ENCODE data around the gene NUDT7.

The NUDT7 gene

DNA sequence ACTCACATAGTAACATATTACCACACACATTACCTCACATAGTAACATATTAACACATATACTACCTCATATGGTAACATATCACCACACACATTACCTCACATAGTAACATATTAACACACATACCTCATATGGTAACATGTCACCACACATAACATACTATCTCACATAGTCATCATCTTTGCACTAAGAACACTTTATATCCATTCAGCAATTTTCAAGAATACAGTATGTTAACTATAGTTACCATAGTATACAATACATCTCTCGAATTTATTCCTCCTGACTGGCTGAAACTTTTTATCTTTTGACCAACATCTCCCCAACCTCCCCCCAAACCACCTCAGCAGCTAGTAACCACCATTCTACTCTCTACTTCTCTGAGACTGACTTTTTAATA lies 7.6 kb downstream of the NUDT7 start:
- no peak for DNase-seq

DNA sequence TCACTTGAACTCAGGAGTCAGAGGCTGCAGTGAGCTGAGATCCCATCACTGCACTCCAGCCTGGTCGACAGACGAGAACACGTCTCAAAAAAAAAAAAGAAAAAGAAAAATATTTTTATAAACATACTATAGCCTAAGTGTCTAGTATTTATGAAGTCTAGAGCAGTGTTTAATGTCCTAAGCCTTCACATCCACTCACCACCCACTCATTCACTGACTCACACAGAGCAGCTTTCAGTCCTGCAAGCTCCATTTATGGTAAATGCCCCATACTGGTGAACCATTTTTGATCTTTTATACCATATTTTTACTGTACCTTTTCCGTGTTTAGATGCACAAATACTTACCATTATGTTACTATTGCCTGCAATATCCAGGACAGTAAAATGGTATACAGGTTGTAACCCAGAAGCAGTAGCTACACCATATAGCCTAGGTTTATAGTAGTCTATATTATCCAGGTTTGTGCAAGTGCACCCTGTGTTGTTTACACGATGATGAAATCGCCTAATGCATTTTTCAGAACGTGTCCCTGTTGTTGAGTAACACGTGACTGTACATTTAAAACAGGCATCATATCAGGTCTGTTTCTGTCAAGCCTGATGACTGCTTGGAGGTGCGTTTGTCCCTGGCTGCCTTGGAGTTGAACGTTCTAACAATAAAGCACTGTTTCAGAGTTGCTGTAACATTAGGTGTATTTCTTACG lies 10.1 kb downstream of the NUDT7 start:
- peak; percentile 58 for DNase-seq

DNA sequence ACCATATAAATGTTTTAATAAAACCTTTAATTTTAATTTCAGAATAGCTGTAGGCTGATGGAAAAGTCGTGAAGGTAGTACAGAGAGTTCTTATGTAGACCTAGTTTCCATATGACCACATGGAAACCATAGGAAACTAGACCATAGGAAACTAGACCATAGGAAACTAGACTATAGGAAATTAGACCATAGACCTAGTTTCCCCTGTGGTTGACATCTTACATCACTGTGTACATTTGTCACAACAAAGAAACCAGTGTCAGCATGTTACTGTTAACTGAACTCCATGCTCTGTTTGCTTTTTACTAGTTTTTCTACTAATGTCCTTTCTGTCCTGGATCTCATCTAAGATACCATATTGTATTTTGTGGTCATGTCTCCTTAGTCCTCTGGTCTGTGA lies 14.6 kb downstream of the NUDT7 start:
- no peak for DNase-seq

DNA sequence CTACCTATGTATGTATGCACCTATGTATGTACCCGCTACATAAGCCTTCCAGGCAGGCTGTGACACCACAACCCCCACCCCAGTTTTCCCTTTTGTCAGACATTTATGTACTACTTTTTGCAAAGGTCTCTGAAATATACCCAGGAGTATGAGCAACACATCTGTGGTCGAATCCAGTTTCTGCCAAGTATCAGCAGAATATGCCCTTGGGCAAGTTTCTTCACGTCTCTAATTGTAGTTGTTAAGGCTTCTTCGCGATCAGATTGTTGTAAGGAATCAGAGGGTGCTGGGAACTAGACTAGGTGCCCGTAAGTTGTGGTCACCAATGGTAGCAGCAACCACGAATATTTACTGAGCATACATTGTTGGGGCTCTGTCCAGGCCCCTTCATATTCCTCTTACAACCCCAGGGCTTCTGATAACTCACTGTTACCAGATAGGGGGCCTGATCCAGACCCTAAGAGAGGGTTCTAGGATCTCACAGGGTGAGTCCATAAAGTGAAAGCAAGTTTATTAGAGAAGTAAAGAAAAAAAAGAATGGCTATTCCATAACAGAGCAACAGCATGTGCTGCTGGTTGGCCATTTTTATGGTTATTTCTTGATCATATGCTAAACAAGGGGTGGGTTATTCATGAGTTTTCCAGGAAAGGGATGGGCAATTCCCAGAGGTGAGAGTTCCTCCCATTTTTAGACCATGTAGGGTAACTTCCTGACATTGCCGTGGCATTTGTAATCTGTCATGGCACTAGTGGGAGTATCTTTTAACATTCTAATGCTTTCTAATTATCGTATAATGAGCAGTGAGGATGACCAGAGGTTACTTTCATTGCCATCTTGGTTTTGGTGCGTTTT lies 16.6 kb downstream of the NUDT7 start:
- DNase-seq = no peak

DNA sequence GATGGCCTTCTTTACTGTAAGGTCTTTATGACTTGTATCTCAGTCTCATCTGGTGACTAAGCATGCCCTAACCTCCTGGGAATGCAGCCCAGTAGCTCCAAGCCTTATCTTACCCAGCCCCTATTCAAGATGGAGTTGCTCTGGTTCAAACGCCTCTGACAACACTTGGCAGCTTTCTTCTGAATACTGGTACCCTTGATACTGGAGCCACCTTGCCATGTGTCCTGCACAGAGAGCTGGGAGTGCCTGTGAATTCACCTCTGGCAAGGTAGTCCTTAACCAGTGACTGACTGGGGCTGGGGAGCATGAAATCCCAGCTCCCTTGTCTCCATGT lies 17.2 kb downstream of the NUDT7 start:
- DNase-seq = no peak

DNA sequence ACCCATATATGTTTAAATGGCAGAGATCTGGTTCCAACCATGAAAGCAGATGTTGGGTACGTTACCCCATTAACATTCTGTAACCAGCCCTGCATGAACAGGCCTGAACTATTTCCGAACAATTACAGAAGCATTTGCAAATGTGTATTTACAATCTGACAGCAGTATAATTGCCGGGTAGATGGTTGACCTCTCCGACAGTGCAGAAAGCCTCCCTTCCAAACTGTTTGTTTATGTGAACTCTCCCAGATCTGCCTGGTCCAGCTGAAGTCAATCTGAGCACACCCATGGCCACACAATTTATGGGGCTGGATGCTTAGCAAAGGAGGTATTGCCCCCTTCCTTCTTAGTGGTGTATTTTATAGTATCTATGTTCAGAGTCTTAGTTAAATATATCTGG lies 21.8 kb downstream of the NUDT7 start:
- DNase-seq = no peak

DNA sequence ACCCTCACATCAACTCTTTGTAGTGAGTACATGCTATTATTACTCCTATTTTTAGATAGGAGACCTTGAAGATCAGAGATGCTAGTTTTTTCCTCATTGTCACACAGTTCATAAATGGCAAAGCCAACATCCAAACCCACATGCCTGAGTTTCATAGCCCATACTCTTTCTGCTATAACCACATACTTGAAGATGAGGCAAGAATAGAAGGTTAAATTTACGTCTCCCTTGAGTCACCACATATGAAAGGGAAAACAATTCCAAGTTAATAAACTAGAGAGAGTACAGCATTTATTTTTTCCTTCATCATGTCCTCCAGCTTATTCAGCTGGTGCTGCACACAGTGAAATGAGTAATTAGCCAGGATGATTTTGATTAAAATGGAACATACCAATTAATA lies 23.7 kb downstream of the NUDT7 start:
- DNase-seq = no peak

DNA sequence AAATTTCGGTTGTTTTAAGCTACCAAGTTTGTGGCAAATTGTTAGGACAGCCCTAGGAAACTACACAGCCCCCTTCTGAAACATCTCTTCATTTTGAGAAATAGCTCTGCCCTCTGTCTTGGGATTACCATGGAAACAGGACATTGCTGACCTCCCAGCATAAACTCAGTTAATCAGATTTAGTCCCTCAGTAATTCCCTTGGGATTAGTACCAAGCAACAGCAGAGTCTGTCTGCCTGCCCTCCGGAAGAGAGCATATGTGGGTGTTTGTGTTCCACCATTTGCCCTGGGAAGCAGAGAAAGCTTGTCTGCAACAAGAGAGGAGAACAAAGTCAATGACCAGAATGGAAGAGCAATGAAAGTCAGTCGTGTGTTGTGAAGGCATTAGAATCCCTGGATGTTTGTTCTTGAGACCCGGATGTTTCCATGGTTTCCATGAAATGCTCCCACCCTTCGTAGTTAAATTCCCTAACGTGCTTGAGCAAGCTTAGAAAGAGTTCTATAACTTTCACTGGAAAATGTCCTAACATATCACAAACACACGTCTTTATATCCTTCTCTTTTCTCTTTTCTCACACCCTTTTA lies 26.2 kb downstream of the NUDT7 start:
- no peak for DNase-seq

DNA sequence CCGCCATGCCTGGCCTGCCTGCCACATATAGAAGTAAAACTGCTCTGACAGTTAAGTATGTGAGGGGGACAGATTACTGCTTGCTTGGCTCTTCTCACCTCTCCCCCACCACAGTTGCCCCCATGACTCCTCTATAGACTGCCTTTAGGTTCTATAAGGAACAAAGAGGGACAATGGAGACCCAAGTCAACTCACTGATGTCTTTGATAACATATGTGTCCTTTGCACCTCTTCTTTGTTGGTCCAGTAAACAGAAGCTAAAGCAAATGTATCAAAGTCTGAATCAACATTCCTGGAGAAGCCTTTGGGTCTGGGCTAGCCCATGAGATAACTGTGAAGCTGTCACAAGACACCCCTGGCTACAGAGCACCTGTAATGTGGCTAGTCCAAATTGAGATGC lies 27.1 kb downstream of the NUDT7 start:
- no peak for DNase-seq

DNA sequence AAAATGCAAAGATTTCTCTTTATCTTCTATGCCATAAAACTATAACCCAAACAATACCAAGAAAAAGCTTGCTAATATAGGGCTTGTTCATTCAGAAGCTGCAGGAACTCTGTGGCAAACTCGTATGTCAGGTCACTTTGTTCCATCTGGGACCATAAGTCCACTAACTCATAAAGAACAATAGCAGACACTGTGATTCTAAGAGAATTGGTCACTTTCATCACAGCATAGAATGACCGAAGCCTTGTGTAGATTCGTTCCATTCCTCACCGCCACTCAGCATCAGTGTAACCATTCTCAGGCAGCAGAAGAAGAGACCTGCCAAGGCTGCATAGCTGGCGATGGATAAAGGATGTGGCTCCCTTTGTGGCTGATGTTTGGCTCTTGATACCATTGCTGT lies 35.7 kb downstream of the NUDT7 start:
- DNase-seq = no peak

DNA sequence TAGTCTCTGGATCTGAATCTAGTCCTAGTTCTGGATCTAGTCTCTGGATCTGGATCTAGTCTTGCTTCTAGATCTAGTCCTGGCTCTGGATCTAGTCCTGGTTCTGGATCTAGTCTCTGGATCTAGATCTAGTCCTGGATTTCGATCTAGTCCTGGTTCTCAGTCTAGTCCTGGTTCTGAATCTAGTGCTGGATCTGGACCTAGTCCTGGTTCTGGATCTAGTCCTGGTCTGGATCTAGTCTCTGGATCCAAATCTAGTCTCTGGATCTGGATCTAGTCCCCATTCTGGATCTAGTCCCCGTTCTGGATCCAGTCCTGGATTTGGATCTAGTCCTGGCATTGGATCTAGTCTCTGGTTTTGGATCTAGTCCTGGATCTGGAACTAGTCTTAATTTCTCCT lies 36.2 kb downstream of the NUDT7 start:
- no peak for DNase-seq

DNA sequence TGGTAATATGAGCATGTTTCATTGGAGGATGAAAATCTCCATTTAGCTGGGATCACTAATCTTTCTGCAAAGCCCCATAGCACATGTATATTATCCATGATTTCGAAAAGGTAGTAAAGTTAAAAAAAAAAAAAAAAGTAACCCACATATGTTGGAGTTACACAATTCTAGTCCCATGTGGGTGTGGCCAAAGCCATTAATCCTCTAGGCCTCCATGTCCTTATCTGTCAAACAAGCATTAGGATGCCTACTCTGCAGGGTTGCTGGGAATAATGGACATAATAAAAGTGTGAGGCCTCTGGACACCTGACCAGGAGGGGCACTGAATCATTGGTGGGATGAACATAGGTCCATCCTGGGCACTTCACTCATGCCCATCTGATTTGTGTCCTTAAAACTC lies 36.9 kb downstream of the NUDT7 start:
- no peak for DNase-seq

DNA sequence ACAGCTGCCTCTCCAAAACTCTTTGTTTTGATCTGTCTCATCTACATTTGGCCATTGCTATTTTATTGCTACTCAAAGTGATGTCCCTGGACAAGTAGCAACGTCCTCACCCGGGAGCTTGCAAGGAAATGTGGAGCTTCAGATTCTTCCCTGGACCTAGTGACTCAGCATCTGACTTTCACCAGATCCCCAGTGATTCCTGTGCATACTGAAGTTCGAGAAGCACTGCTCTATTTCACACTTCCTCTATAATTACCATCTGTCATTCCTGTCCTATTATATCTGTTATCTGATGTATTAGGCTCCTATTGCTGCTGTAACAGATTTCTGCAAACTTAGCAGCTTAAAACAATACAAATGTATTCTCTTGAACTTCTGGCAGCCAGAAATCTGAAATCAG lies 37.5 kb downstream of the NUDT7 start:
- DNase-seq = no peak

DNA sequence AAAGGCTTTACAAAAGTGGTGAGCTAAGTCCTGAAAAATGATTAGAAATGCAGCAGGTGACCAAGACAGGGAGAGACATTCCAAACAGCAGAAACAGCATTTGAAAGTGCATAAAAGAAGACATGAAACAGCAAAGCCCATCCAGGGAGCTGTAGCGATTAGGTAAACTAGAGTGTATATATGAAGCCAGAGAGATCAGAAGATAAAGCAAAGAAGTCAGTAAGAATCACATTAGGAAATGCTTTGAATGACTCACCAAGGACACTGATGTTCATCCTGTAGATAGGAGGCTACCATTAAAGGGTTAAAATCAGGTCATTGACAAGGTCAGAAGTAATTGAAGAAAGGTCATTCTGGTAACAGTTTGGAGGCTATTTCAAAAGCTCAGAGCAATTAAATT lies 38.5 kb downstream of the NUDT7 start:
- DNase-seq = no peak

DNA sequence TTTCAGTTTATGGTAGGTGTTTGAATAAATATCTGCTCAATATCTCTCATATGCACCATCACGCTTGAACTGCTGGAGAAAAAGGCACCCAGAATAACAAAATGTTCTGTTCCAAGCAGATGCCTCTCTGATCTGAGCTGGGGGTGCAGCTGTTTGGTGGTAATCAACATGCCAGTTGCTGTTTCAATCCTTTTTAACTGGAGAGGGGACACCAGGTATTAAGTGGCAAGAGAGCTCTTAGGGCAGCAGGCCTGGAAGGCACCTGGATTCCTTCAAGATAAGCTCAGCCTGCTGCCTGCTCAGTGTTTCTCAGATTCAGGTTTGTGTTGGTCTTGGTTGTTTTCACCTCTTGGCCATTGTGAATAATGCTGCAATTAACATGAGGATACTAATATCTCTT lies 38.9 kb downstream of the NUDT7 start:
- DNase-seq = no peak

DNA sequence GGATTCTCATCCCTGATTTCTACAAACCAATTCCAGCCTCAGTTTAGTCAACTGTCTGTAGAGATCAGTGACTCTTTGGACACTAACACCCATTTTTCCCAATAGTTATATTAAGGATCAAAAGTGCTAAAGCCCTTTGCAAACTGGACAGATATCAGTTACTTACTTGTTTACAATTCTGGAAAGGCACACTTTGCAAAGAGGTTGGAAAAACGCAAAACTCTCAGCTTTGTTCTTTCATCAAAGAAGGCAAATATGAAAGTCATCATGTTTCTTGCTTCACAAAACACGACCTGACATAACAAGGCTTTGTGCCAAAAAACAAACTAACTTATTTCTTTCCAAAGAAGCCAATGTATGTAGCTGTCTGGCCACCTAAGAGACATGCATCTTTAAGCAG lies 39.9 kb downstream of the NUDT7 start:
- no peak for DNase-seq

DNA sequence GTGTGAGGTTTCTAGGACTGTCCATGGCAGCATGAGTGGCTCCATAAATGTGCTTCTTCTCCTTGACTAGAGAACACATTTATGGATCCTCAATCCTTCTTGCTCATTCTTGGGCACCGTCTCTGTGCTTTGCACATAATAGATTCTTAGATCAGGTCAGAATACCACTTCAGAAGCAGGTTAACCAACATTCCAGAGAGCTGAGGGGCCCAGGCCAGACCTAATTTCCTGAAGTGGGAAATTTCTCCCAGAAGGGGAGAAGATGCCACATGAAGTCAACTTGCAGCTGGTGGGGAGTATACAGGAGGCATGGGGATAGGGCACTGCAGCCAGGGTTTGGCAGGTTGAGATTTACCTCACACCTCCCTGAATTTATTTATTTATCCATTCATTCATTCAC lies 41.7 kb downstream of the NUDT7 start:
- DNase-seq = no peak

DNA sequence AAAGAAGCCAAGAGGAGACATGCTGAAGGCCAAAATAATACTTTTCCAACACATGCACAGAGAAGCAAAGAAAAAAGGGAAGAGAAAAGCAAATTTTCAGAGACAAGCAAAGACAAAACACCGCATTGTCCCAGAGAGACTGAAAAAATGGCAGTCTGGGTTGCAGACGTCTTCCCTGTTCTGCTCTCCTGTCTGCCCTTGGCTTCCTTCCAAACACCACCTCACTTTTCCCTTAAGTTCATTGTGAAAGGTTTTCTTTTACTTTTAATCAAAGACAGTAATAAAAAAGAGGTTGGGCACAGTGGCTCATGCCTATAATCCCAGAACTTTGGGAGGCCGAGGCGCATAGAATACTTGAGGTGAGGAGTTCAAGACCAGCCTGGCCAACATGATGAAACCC lies 44.9 kb downstream of the NUDT7 start:
- no peak for DNase-seq

DNA sequence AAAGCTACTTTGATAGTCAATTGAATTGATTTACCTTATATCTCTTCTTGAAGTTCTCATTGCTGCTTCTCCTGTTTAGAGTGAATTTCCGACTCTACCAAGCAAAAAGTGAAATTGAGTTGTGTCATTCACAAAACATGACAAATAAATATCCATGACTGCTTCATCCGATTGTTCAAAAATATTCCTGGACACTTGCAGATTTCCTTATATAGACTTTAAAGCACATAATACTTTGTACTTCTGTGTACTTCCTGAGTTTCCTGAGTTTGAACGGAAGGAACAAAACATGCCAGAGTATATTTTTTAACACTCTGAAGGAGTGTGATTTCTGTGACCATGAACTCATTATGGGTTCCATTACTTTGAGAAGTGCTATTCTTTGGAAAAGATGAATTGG lies 45.5 kb downstream of the NUDT7 start:
- DNase-seq = no peak

DNA sequence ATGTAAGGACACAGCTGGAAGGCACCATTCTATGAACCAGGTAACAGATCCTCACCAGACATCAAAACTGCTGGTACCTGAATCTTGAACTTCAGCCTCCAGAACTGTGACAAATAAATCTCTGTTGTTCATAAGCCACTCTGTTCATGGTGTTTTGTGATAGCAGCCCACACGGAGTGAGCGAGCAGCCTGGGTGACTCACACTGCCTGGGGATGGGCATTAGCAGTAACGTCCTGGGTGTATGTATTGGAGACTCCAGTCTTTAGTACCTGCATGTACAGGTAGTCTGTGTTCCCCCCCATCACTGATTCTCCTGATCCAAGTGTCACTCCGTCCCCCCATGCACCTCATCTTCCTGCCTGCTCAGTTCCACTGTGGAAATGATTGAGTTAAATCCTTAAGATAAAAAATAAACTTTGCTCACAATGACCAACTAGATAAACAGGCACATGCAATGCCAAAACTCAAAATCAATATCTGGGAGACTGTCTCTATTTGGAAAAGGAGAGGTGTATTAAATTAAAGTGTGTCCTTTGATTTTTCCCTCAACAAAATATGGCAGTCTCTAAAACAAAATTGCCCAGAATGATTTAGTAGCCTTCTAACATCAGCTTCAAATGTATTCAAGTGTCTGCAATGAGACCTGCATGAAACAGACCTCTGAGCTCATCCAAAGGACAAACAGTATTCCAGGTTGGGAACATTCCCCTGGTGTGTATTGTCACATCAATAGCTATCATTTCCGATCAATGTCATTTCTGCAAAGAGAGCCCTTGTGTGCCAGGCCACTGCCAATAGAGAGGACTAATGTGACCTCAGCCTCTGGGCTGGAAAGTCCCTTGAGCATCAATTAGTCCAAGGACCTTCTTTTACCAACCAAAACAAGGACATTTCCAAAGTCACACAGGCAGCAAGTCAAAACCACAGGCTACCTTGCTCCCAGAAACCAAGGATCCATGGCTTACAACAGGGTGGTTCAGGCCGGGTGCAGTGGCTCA lies 53.9 kb downstream of the NUDT7 start:
- DNase-seq = no peak

DNA sequence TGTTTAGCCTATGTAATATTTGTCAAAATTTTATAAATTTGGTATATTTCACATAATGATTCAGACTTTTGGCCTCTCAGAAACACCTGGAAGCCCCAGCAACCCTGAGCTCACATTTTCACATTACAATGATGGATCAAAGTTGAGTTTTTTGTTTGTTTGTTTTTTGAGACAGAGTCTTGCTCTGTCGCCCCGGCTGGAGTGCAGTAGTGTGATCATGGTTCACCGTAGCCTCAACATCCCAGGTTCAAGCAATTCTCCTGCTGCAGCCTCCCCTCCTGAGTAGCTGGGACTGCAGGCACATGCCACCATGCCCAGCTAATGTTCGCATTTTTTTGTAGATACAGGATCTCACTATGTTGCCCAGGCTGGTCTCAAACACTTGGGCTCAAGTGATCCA lies 55.4 kb downstream of the NUDT7 start:
- DNase-seq = no peak

DNA sequence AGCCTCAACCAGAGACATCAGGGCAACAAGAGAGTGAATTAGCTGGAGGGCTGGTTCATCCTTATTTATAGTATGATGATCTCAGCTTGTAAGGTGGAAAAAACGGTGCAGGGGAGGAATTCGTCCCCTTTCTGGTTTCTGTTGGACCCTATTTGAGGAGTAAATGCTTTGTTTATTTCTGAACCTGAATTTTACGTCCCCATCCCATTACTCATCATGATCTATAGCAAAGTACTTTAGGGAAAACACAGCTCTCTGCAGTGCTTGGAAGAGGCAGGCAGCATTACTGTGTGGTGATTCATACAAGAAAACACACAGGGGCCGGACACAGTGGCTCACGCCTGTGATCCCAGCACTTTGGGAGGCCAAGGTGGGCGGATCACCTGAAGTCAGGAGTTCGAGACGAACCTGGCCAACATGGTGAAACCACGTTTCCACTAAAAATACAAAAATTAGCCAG lies 58.1 kb downstream of the NUDT7 start:
- DNase-seq = peak; percentile 95

DNA sequence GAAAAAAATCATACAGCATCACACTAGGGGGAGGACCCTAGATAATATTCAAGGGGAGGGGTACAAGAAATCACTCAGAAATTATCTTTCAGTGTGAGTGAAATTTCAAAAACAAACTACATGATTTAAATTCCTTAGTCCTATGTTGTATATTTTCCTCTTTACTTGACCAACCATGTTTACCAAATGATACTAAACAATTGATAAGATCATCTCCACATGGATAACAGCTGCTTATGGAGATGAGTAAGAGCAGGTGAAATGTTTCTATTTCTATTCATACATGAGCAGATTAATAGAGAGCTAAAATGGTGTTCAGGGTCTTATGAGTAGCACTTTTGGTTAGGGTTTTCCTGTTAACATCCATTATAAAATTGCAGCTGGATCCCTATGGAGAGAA lies 58.8 kb downstream of the NUDT7 start:
- DNase-seq = no peak
